MM.1S (cell line): ENCODE results near the gene BANP.
"Not testable (repeated sequence)": the region's sequence is repeated elsewhere in the genome, so short reads cannot be mapped to it uniquely, and the experiment has no call there.

ENCODE experiments used
- DNase-seq: peaks from one replicate; pipeline ENCODE4 v3.0.0-alpha.2; 2015
- H2AFZ ChIP-seq: fragments of 300-600 bp; sonication (generic); 2 replicates; pipeline ENCODE4 v1.6.0; 2016; ENCODE audit warnings: antibody characterized with exemption, low read length
- H3F3A ChIP-seq: fragments of 300-600 bp; sonication (generic); 2 replicates; pipeline ENCODE4 v1.6.1; 2016; ENCODE audit warnings: mild to moderate bottlenecking, antibody characterized with exemption, low read length, moderate library complexity, mixed read lengths; ENCODE audit not compliant: insufficient read depth
- H3K27ac ChIP-seq: fragments of 300-600 bp; sonication (generic); 2 replicates; pipeline ENCODE4 v1.5.1; 2016; ENCODE audit warnings: mild to moderate bottlenecking, low read length
- H3K27me3 ChIP-seq: fragments of 300-600 bp; sonication (generic); replicated peaks from 2 replicates; pipeline ENCODE4 v1.6.0; 2016; ENCODE audit warnings: low read length; ENCODE audit not compliant: insufficient read depth
- H3K36me3 ChIP-seq: fragments of 300-600 bp; sonication (generic); replicated peaks from 2 replicates; pipeline ENCODE4 v1.6.1; 2016; ENCODE audit warnings: mild to moderate bottlenecking, low read length, mixed read lengths; ENCODE audit not compliant: insufficient read depth
- H3K4me1 ChIP-seq: fragments of 300-600 bp; sonication (generic); 2 replicates; pipeline ENCODE4 v1.6.1; 2016; ENCODE audit warnings: low read length, mixed read lengths
- H3K4me2 ChIP-seq: fragments of 300-600 bp; sonication (generic); 2 replicates; pipeline ENCODE4 v1.6.0; 2016; ENCODE audit warnings: low read depth, low read length
- H3K4me3 ChIP-seq: fragments of 300-600 bp; sonication (generic); 2 replicates; pipeline ENCODE4 v1.5.1; 2016; ENCODE audit warnings: low read length, mixed read lengths
- H3K79me2 ChIP-seq: fragments of 300-600 bp; sonication (generic); 2 replicates; pipeline ENCODE4 v1.6.1; 2016; ENCODE audit warnings: mixed run types, low read length, mixed read lengths
- H3K9ac ChIP-seq: fragments of 300-600 bp; sonication (generic); 2 replicates; pipeline ENCODE4 v1.6.1; 2016; ENCODE audit warnings: low read length, mixed read lengths
- H3K9me2 ChIP-seq: fragments of 300-600 bp; sonication (generic); replicated peaks from 2 replicates; pipeline ENCODE4 v1.6.1; 2016; ENCODE audit warnings: mild to moderate bottlenecking, low read length, mixed read lengths; ENCODE audit not compliant: insufficient read depth
- H3K9me3 ChIP-seq: fragments of 300-600 bp; sonication (generic); replicated peaks from 2 replicates; pipeline ENCODE4 v1.6.1; 2016; ENCODE audit warnings: mild to moderate bottlenecking, low read length, mixed read lengths; ENCODE audit not compliant: insufficient read depth
- H4K20me1 ChIP-seq: fragments of 300-600 bp; sonication (generic); 2 replicates; pipeline ENCODE4 v1.6.1; 2016; ENCODE audit warnings: mild to moderate bottlenecking, low read length, moderate library complexity, mixed read lengths; ENCODE audit not compliant: insufficient read depth
- CTCF ChIP-seq: fragments of 300-600 bp; sonication (generic); IDR thresholded peaks from 2 replicates; pipeline ENCODE4 v1.5.1; 2016; ENCODE audit warnings: antibody characterized with exemption, low read length, mixed read lengths
- EZH2 ChIP-seq: fragments of 300-600 bp; sonication (generic); optimal IDR thresholded peaks from 2 replicates; pipeline ENCODE3; 2017; ENCODE audit warnings: low read depth, mild to moderate bottlenecking, antibody characterized with exemption, low read length, mixed read lengths
- EZH2phosphoT487 ChIP-seq: fragments of 300-600 bp; sonication (generic); IDR thresholded peaks from 2 replicates; pipeline ENCODE4 v1.6.1; 2018; ENCODE audit warnings: antibody characterized with exemption, low read length

Gene BANP

GRCh38 chr16:88120812-88121211, 169.6 kb downstream of the BANP start:
- H3K4me2 ChIP-seq: no peak overlapping the region
- no peaks in the 10 kb centered on the region for H4K20me1 ChIP-seq
- H3K36me3 ChIP-seq: no peaks in the 10 kb centered on the region
- no peak overlapping the region for H3K27ac ChIP-seq
- H3F3A ChIP-seq: no peaks in the 10 kb centered on the region
- no peak overlapping the region for H3K9ac ChIP-seq
- H3K4me1 ChIP-seq: no peaks in the 10 kb centered on the region
- no peak overlapping the region for H3K4me3 ChIP-seq
- no peaks in the 10 kb centered on the region for H3K9me3 ChIP-seq
- TF ChIP-seq EZH2phosphoT487 (no peak), CTCF (no peak), EZH2 (no peak)
- H3K9me2 ChIP-seq: no peaks in the 10 kb centered on the region
- no peak for DNase-seq
- no peak overlapping the region for H2AFZ ChIP-seq
- H3K79me2 ChIP-seq: no peaks in the 10 kb centered on the region
- peaks cover 6% of the 10 kb centered on the region for H3K27me3 ChIP-seq

- not testable (repeated sequence) for H3K79me2 ChIP-seq, H3K4me2 ChIP-seq, H3K27ac ChIP-seq, H2AFZ ChIP-seq, H3K4me3 ChIP-seq, H4K20me1 ChIP-seq, H3K36me3 ChIP-seq, H3F3A ChIP-seq, DNase-seq, H3K9ac ChIP-seq, H3K4me1 ChIP-seq, H3K9me3 ChIP-seq, H3K9me2 ChIP-seq, H3K27me3 ChIP-seq
Measured at GRCh38 chr16:88121391-88121790, 170.2 kb downstream of the BANP start.

- Histone ChIP-seq H3K36me3 (no peaks in the 10 kb centered on the region), H3K9me3 (no peaks in the 10 kb centered on the region), H3K9me2 (no peaks in the 10 kb centered on the region), H3K9ac (no peak overlapping the region), H3K79me2 (no peaks in the 10 kb centered on the region), H3K4me2 (no peak overlapping the region), H3K4me1 (no peaks in the 10 kb centered on the region), H3K27me3 (peaks cover 6% of the 10 kb centered on the region; the same call in 1 of the 2 replicates), H2AFZ (no peak overlapping the region), H3K4me3 (no peak overlapping the region), H4K20me1 (no peaks in the 10 kb centered on the region), H3F3A (no peaks in the 10 kb centered on the region), H3K27ac (no peak overlapping the region)
- DNase-seq: no peak
- no peak for TF ChIP-seq CTCF
- no peak for TF ChIP-seq EZH2
- no peak for TF ChIP-seq EZH2phosphoT487
Measured at GRCh38 chr16:88121886-88122580, 170.8 kb downstream of the BANP start.
